ENCODE measurements around the gene SPOCD1.

Gene SPOCD1

GRCh38 chr1:31799895-31800673 is 15.7 kb downstream of the SPOCD1 start:
- DNase-seq, result no peak

- no peak for DNase-seq
These were observed 16.5 kb downstream of the SPOCD1 start for GRCh38 chr1:31799196-31799894.

GRCh38 chr1:31798433-31799195 is 17.2 kb downstream of the SPOCD1 start:
- no peak for DNase-seq

- DNase-seq, result no peak
These were observed 17.8 kb downstream of the SPOCD1 start for GRCh38 chr1:31798086-31798432.

GRCh38 chr1:31797216-31797615 is 18.6 kb downstream of the SPOCD1 start:
- no peak for DNase-seq

GRCh38 chr1:31796707-31797106 is 19.1 kb downstream of the SPOCD1 start:
- DNase-seq, result no peak

- DNase-seq, result no peak
These were observed 19.8 kb downstream of the SPOCD1 start for GRCh38 chr1:31795801-31796621.

- DNase-seq, result no peak
These were observed 20.6 kb downstream of the SPOCD1 start for GRCh38 chr1:31795096-31795675.

GRCh38 chr1:31793586-31794285 is 22.1 kb downstream of the SPOCD1 start:
- DNase-seq, result no peak

GRCh38 chr1:31793086-31793485 is 22.7 kb downstream of the SPOCD1 start:
- DNase-seq, result no peak

- no peak for DNase-seq
These were observed 23.3 kb downstream of the SPOCD1 start for GRCh38 chr1:31792541-31792940.

GRCh38 chr1:31792116-31792515 is 23.7 kb downstream of the SPOCD1 start:
- DNase-seq, result no peak

GRCh38 chr1:31791131-31791858 is 24.5 kb downstream of the SPOCD1 start:
- DNase-seq, result no peak

GRCh38 chr1:31790641-31791091 is 25.2 kb downstream of the SPOCD1 start:
- DNase-seq, result no peak

GRCh38 chr1:31790140-31790539 is 25.7 kb downstream of the SPOCD1 start:
- DNase-seq, result no peak

- DNase-seq, result no peak
These were observed 26.4 kb downstream of the SPOCD1 start for GRCh38 chr1:31789259-31790065.

- DNase-seq, result no peak
These were observed 27.0 kb downstream of the SPOCD1 start for GRCh38 chr1:31788825-31789256.

- DNase-seq, result peak; percentile 71
These were observed 27.5 kb downstream of the SPOCD1 start for GRCh38 chr1:31788138-31788824.

GRCh38 chr1:31787786-31788137 is 28.1 kb downstream of the SPOCD1 start:
- no peak for DNase-seq

GRCh38 chr1:31787261-31787660 is 28.6 kb downstream of the SPOCD1 start:
- no peak for DNase-seq
